ENCODE data around the gene SLC5A6. TPM values are rescaled to one million over a fixed set of nuclear protein-coding genes. Genes with fewer than 3 reads are reported as not detected.

Gene SLC5A6
- total and polyA plus RNA-seq, 2 of the 8 experiments (the other 6 are each of a cell fraction or from before 2014, with no cell fraction given) = 118 to 183 TPM

- no peak for TF ChIP-seq CHD7 (IDR thresholded peaks at IDR 0.05; ENCODE audit: insufficient replicate concordance, low read length)
- TF ChIP-seq RBBP5 (IDR thresholded peaks at IDR 0.05; ENCODE audit: borderline replicate concordance, low read depth, low read length) = no peak
- TF ChIP-seq SAP30 (IDR thresholded peaks at IDR 0.05; ENCODE audit: insufficient read depth, insufficient replicate concordance, low read length) = no peak
- TF ChIP-seq CTCF (IDR thresholded peaks at IDR 0.05; ENCODE audit: control extremely low read depth in 1 of 3, insufficient read depth in 1 of 3, low read depth in 1 of 3, low read length in 3 of 3) = no peak
- TF ChIP-seq MAFK (IDR thresholded peaks at IDR 0.05; ENCODE audit: low read depth, low read length) = no peak
- no peak for TF ChIP-seq BACH1 (IDR thresholded peaks at IDR 0.05; ENCODE audit: low read length)
- TF ChIP-seq RAD21 (IDR thresholded peaks at IDR 0.05 in 1 of 2, conservative IDR thresholded peaks at IDR 0.05 in 1 of 2; ENCODE audit: low read depth in 2 of 2, low read length in 2 of 2) = no peak
These were observed 6.5 kb upstream of the SLC5A6 start (continued) for GRCh38 chr2:27218614-27219013.
